GM21390 (cell line): ENCODE measurements around the gene POU4F3.

Experiments used
- ATAC-seq: cut with Tn5 transposase; IDR thresholded peaks from one replicate; pipeline ENCODE4 v1.9.1; 2021; ENCODE audit not compliant: unreplicated experiment

POU4F3 gene

DNA sequence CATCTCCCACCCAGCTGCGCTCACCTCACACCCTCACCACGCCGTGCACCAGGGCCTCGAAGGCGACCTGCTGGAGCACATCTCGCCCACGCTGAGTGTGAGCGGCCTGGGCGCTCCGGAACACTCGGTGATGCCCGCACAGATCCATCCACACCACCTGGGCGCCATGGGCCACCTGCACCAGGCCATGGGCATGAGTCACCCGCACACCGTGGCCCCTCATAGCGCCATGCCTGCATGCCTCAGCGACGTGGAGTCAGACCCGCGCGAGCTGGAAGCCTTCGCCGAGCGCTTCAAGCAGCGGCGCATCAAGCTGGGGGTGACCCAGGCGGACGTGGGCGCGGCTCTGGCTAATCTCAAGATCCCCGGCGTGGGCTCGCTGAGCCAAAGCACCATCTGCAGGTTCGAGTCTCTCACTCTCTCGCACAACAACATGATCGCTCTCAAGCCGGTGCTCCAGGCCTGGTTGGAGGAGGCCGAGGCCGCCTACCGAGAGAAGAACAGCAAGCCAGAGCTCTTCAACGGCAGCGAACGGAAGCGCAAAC is 1.1 kb downstream of the POU4F3 start:
- ATAC-seq: no peak

DNA sequence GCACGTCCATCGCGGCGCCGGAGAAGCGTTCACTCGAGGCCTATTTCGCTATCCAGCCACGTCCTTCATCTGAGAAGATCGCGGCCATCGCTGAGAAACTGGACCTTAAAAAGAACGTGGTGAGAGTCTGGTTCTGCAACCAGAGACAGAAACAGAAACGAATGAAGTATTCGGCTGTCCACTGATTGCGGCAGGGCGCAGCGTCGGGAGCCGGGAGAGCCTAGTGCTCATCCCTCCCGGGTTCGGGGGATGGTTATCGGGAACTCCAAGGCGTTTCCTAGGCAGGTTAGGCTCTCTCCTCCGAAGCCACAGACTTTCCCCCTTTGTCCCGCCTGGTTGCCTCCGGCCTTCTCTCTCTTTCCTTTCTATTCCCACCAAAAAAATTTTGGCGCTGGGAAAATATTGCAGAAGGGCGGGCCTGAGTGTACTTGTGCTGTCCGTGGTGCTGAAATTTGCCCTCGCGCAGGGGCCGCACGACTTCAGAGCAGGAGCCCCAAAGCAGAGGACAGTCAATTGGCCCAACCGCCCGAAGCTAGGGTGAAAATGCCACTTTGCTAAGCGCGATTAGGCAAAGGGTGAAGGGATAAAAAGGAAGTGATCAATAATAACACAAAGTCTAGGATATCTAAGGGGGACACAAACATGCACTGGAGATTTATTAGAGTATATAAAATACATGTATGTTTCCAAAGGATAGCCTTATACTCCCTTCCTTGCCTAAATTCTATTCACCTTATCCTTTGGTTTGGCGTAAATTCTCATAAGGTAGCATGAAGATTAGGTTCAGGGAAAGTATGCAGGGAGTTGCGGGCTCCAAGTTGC is 1.8 kb downstream of the POU4F3 start:
- no peak for ATAC-seq

GRCh38 chr5:146341854-146342253 is 3.2 kb downstream of the POU4F3 start:
- ATAC-seq: no peak

DNA sequence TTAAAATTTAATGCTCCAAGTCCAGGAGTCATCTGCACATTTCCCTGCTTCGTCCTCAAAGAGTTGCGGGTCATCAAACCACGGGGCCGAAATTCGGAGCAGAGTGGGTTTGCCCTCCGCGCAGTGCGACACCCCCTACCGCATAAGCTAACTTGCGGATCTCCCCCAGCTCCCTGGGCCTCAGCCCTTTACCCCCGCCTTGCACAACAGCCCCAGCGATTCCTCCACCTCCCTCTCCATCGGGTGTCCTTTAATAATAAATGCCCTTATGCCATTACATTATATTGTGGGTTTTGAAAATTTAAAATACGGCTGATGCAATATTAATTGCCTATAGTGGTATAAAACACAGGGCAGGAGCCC is 3.9 kb downstream of the POU4F3 start:
- no peak for ATAC-seq

- ATAC-seq: no peak
Observed at GRCh38 chr5:146342882-146343865, 4.5 kb downstream of the POU4F3 start.

DNA sequence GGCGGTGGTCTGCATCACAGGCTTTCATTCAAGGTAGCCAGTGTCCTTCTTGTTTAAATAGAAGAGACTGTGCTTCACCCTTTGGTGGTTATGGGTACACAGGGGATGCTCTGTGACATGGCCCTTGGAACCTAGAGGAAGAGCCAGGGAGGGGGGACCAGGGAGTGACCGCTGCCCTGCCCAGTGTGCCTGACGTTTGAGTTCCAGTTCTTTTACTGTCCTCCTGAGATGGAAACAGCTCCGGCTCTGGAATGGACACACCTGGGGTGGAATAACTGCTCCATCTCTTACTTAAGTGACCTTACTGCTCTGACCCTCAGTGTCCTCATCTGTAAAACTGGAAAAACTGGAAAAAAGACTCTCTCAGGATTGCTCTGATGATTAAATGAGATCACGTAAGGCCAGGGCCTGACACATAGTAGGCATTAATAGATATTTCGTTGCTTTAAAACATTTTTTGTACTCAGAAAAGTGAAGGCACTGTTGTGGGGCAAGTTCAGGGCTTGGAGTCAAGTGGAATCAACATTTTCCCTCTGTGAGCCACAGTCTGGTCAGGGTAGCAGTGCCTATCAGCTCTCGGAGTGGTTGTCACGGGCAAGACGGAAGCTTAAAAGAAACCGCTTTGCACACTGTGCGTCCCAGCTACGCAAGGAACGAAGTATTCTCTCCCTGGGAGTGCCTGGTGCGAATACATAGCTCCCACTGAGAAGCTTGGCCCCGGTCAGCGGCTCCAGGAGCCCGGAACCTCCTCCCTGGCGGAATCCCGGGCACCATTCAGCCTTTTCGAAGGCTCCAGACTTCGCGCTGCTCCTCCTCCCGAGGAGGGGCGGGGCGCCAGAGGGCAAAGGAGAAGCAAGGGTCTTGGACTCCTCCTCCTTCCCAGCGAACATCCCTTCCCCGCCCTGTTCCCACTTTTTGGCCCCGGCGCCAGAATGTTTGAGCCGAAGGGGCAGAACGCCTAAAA is 5.8 kb downstream of the POU4F3 start:
- ATAC-seq: no peak

DNA sequence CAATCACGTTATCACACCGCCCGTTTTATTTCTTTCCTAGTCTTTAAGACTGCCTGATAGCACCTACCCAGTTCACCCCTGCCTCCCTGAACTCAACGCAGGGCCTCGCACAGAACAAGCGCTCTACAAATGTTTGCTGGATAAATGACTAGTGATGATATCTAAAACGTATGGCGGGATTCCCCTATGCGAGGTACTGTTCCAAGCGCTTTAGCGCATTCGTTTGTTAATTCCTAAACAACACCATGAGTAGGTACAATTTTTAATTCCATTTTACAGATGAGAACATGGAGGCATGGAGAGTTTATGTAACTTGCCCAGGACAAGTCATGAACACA is 6.6 kb downstream of the POU4F3 start:
- no peak for ATAC-seq

DNA sequence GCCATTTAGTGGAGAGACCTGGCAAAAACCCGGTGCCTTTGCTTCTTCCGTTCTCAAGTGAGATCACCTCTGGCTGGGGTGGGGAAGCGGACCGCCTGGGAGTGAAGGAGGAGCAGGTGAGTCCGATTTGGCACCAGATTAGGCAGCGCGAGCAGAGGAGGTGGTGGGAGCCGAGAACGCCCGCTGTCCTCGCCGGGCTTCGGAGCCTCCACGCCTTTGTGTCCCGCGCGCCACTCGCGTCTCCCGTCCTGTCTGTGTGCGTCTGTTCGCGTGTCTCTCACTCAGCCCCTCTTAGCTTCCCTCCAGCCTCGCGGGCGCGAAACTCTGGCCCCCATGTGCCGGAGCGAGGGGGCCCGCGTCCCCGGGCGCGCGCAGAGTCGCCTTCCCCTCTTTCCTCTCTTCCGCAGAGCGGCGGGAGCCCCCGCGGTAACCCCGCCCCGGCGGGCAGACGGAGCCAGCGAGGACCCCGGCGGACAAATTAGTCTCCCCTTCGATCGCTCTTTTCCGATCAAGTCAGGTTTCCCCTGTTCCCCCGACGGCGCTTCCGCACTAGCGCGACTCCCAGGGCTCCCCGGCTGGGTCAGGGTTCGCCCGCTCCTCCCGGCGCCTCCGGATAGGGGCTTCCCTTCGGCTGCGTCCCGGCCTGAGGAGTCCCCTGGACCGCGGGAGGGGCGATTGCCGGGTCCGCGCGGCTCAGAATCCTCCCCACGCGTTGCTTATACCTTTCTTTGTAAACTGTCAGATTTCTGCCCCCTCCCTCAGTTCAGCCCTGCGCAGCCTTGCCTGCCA is 7.1 kb downstream of the POU4F3 start:
- ATAC-seq: no peak

- no peak for ATAC-seq
Observed at GRCh38 chr5:146357126-146357525, 18.5 kb downstream of the POU4F3 start.

DNA sequence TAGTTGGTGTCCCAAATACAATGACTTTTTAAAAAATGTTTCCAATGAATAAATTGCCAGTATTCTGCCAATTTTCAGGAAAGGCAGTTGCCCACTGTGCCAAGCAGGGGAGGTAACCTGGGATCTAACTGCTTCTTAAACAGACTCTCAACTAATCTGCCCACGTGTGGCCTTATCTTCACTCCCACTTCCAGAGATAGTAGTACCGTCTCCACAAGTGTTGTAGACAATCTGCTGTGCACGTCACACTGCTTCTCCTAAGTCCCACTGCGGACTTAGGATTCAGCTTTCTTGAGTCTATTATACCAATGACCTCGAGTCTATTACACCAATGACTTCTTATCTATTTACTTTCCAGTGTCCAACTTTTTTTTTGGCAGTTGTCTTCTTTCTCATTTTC is 21.2 kb downstream of the POU4F3 start:
- no peak for ATAC-seq

DNA sequence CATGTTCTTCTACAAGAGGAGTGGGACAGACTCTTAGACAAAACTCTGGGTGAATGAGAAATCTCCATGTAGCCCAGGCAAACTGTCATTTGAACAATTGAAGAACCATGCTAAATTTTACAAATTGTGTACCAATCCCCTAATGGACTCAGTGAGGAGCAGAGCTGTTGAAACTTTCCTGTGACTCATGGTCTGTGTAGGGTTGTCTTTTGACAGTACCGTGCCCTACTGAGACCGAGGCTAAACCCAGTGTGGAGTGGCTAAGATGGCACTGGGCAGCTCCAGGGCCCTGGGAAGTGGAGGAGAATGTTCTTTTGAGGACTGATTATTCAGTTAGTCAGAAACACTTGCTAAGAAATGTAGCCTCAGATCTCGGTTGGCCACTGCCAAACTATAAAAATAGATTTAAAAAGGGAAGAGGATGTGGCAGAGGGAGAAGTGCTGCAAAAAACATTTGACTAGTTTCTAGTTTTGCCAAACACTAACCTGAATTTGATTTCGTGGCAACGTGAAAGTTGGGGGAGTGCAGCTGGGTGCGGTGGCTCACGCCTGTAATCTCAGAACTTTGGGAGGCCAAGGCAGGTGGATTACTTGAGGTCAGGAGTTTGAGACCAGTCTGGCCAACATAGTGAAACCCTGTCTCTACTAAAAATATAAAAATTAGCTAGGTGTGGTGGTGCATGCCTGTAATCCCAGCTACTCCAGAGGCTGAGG is 24.7 kb downstream of the POU4F3 start:
- no peak for ATAC-seq

DNA sequence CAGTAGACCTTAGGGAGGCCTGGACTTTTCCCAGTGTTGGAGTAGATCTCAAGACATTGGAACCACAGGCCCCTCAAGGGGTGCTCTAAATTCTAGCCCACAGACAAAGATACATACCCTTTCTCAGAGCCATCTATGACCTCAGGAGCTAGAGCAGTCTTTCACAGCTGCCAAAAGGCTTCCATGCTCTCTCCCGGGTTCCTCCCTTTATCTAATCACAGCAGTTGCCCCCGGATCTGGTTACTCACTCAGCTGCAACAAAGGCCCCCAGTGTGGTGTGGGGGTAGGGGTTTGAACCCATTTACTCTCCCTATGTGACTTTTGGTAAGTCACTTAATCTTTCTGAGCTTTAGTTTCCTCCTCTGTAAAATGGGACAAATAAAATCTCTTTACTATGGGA is 27.0 kb downstream of the POU4F3 start:
- ATAC-seq: no peak

- ATAC-seq: no peak
Observed at GRCh38 chr5:146366904-146367303, 28.3 kb downstream of the POU4F3 start.

- ATAC-seq: no peak
Observed at GRCh38 chr5:146368137-146368536, 29.5 kb downstream of the POU4F3 start.

- ATAC-seq: no peak
Observed at GRCh38 chr5:146369691-146370090, 31.1 kb downstream of the POU4F3 start.

- no peak for ATAC-seq
Observed at GRCh38 chr5:146376821-146377220, 38.2 kb downstream of the POU4F3 start.

DNA sequence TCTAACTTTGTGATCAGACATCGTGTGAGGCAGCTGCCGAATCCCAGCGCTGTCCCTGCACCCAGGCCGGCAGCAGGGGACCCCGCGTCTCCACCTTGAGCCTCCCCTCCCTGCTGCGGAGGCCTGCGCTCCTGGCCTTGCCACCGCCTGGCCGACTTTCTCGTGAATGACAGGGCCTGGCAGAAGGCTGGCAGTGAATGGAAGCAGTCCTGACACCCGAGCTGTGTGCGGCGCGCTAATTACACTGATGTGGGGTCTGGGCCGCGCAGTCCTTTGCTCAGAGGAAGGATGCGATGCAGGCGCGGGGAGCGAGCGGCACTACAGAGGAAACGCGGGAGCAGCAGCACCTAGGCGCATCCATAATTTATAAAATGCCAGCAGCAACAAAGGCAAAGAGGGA is 40.3 kb downstream of the POU4F3 start:
- ATAC-seq: no peak

DNA sequence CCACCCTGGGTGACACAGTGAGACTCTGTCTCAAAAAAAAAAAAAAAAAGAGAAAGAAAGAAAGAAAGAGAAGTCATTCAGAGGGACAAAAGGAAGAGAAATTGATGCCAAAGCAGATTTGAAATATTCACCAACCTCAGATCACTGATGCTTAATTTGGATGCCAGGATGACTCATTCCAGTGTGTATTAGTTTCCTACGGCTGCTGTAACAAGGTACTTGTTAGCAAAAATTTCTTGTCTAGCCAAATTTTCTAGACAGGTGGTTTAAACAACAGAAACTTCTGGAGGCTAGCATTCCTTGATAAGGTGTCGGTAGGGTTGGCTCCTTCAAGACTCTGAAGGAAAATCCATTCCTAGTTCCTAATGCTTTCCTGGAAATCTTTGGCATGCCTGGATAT is 42.1 kb downstream of the POU4F3 start:
- no peak for ATAC-seq

DNA sequence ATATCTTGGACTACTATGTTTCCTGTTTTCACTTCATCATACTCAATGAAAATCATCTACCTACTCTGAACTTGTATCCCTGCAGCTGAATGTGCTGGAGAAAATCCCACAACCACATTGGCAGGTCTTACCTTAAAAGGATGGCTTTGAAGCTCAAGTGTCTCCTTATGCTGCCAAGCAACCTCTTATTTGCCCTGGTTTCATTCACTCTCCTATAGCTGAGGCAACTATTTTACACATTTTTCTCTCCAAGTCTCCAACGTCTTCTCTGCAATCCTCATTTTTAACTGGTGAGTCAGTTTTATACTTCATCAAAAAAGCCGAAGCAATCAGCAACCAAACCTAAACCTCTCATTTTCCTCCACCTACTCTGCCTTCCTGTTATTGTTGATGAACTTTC is 49.7 kb downstream of the POU4F3 start:
- ATAC-seq: no peak
